Ramos (cell line): ENCODE measurements around the gene ONECUT2.

ENCODE experiments used
- in situ Hi-C: fragments of 300-500 bp; cut with MboI; formaldehyde crosslinking; loops from one replicate; pipeline ENCODE4 v1.14.3; 2022; ENCODE audit warnings: low sequenced_read_pairs; ENCODE audit not compliant: unreplicated experiment

ONECUT2 gene

DNA sequence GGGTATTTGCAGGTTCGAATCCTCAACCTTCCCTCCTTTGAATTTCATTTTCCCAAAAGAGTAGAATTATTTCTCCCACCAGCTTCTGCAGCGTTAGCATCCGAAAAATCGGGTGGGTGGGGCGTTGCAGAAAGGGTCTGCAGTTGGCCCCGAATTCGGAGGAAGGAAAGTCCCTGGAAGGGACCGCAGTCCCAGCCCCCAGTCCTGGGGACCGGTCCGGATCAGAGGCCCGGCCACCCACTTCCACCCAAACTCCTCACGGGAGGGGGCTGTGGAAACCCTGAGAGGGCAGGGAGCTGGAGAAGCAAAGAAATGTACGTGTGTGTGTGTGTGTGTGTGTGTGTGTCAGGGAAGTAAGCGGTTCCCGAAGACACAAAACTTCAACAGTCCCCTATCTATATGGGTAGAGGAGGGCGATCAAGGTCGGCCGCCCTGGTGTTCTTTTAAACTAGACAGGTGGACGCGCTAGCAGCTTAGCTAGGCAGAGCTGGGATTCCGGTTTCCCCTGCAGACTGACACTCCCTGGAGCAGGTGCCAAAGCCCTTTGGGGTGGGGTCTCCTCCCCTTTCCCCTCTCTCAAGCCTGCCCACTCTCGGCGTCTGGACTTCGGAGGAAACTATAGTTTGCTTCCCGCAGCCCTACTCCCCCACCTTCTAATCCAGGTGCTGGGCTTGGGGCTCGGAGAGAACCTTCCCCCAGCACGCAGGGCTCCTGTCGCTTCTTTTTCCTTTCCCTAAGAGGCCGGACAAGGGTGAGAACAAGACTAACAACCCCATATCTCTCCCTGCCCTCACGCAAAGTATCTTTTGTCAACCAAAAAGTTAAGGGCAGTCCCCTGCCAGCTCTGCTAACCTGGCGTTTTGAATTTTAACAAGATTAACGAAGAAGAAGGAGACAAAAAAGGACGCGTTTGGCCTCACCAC lies 4.8 kb upstream of the ONECUT2 start:
- in situ Hi-C loops: loop anchor here (25.0 kb wide), 1 partner anchor 643 kb away; no protein-coding TSS in a partner anchor

DNA sequence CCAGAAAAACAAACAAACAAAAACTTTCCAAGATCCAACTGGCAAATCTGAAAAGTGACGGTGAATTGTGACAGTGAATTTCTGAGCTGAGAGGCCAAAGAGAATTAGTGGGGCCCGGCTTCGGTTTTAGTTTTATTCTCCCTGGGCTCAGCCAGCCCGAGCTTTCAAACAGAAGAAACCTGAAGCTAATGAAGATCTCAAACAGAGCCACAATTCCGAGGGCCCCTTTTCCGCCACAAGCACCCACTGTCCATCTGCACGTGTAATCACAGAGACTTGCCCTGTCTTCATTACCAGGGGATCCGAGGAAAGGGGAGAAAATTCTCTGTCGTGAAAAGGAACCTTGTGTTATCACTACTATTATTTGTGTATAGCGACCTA lies 4.2 kb upstream of the ONECUT2 start:
- in situ Hi-C loops: loop anchor here (25.0 kb wide), 1 partner anchor 644 kb away; no protein-coding TSS in a partner anchor

GRCh38 chr18:57431467-57432080 lies 3.6 kb upstream of the ONECUT2 start:
- in situ Hi-C loops: loop anchor here (25.0 kb wide), 1 partner anchor 644 kb away; no protein-coding TSS in a partner anchor

- in situ Hi-C loops: loop anchor here (25.0 kb wide), 1 partner anchor 645 kb away; no protein-coding TSS in a partner anchor
Observed at GRCh38 chr18:57432140-57432539, 3.0 kb upstream of the ONECUT2 start.

DNA sequence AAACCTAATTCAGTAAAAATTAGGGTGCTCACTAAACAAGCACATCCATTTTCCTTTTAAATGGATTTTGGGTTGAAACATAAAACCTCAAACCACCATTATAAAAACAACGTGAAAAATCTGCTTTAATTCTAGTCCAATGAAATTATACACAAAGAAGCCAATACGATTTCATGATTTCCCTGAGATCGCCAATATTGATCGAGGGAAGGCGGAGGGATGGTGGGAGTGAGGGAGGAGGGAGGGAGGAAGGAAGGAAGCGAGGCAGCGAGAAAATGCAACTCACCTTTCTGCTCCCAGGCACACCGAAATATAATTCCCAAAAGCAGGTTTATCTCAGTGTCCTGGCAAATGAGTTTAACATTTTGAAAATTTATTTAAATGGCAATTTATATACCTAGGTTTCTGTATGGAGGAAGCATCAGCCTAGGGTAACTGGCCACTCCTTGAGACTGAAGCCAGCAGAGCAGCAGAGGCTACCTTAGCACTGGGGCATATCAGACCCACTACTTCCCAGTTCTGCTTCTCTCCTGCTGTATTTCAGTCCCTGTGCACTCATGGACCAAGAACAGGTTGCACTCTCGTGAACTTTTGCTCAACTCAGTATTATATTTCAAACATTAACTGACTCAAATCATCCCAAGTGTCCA lies 2.3 kb upstream of the ONECUT2 start:
- in situ Hi-C loops: loop anchor here (25.0 kb wide), 1 partner anchor 646 kb away; no protein-coding TSS in a partner anchor

DNA sequence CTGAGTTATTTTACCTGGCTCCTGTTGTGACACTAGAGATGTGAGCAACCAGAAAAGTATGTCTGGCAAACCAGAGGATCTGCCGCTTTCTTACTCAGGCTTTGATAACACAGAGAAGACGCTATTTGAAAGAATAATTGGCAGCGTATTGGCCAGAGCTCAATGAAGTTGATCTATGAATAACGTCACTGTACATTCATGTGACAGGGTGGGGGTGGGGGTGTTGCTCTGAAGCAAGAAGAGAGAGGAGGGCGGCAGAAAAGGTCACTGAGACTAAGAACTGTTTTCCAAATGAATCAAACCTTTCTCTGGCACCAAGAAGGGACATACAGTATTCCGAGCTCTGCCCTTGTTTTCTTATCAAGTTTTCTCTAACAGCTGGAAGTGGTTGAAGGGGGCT lies 1.7 kb upstream of the ONECUT2 start:
- in situ Hi-C loops: loop anchor here (25.0 kb wide), 1 partner anchor 646 kb away; no protein-coding TSS in a partner anchor

- in situ Hi-C loops: loop anchor here (25.0 kb wide), 1 partner anchor 647 kb away; no protein-coding TSS in a partner anchor
Observed at GRCh38 chr18:57433934-57434535, 1.1 kb upstream of the ONECUT2 start.

DNA sequence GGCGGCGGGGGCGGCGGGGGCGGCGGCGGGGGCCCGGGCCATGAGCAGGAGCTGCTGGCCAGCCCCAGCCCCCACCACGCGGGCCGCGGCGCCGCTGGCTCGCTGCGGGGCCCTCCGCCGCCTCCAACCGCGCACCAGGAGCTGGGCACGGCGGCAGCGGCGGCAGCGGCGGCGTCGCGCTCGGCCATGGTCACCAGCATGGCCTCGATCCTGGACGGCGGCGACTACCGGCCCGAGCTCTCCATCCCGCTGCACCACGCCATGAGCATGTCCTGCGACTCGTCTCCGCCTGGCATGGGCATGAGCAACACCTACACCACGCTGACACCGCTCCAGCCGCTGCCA lies 644 bp downstream of the ONECUT2 start:
- in situ Hi-C loops: loop anchor here (25.0 kb wide), 1 partner anchor 649 kb away; no protein-coding TSS in a partner anchor

GRCh38 chr18:57436191-57436964 lies 1.2 kb downstream of the ONECUT2 start:
- in situ Hi-C loops: loop anchor here (25.0 kb wide), 1 partner anchor 649 kb away; no protein-coding TSS in a partner anchor

DNA sequence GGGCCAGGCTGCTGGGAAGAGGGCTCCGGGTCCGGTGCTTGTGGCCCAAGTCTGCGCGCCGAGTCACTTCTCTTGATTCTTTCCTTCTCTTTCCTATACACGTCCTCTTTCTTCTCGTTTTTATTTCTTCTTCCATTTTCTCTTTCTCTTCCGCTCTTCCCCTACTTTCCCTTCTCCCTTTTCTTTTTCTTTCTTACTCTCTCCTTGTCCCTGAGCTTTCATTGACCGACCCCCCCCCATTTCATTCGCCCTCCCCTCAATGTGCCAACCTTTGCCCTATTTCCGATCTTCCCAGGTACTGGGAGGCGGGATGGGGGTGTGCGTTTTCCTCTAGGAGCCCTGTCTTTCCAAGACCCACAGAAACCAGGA lies 1.8 kb downstream of the ONECUT2 start:
- in situ Hi-C loops: loop anchor here (25.0 kb wide), 1 partner anchor 650 kb away; no protein-coding TSS in a partner anchor

GRCh38 chr18:57437402-57437765 lies 2.2 kb downstream of the ONECUT2 start:
- in situ Hi-C loops: loop anchor here (25.0 kb wide), 1 partner anchor 650 kb away; no protein-coding TSS in a partner anchor

DNA sequence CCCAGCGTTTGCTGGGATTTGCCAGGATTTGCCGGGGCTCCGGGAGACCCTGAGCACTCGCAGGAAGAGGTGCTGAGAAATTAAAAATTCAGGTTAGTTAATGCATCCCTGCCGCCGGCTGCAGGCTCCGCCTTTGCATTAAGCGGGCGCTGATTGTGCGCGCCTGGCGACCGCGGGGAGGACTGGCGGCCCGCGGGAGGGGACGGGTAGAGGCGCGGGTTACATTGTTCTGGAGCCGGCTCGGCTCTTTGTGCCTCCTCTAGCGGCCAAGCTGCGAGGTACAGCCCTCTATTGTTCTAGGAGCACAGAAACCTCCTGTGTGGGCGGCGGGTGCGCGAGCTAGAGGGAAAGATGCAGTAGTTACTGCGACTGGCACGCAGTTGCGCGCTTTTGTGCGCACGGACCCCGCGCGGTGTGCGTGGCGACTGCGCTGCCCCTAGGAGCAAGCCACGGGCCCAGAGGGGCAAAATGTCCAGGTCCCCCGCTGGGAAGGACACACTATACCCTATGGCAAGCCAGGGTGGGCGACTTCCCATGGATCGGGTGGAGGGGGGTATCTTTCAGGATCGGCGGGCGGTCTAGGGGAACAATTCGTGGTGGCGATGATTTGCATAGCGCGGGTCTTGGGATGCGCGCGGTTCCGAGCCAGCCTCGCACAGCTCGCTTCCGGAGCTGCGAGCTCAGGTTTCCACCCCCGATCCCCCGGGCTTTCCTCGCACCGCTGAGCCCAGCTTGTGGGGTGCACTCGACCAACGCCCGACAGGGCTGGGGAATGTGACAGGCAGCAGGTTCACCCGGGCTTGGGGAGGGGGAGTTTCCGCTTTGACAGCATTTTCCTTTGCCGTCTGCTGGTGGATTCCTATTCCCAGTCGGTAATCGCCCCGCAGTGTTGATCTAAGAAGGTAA lies 2.8 kb downstream of the ONECUT2 start:
- in situ Hi-C loops: loop anchor here (25.0 kb wide), 1 partner anchor 651 kb away; no protein-coding TSS in a partner anchor

- in situ Hi-C loops: loop anchor here (25.0 kb wide), 1 partner anchor 652 kb away; no protein-coding TSS in a partner anchor
Observed at GRCh38 chr18:57438743-57439608, 3.8 kb downstream of the ONECUT2 start.

GRCh38 chr18:57439609-57439968 lies 4.4 kb downstream of the ONECUT2 start:
- in situ Hi-C loops: loop anchor here (25.0 kb wide), 1 partner anchor 652 kb away; no protein-coding TSS in a partner anchor

GRCh38 chr18:57439985-57440330 lies 4.8 kb downstream of the ONECUT2 start:
- in situ Hi-C loops: loop anchor here (25.0 kb wide), 1 partner anchor 653 kb away; no protein-coding TSS in a partner anchor

- in situ Hi-C loops: loop anchor here (25.0 kb wide), 1 partner anchor 653 kb away; no protein-coding TSS in a partner anchor
Observed at GRCh38 chr18:57440331-57441070, 5.3 kb downstream of the ONECUT2 start.
